ENCODE measurements around the gene UNC45A.
"Not testable (repeated sequence)": the region's sequence is repeated elsewhere in the genome, so short reads cannot be mapped to it uniquely, and the experiment has no call there.

The UNC45A gene

GRCh38 chr15:90905306-90906180, 29.5 kb upstream of the UNC45A start:
- no peak for DNase-seq (ENCODE audit: low read depth)
- no peak overlapping the region for H3K4me3 ChIP-seq (ENCODE audit: low read length)

GRCh38 chr15:90906181-90906849, 28.8 kb upstream of the UNC45A start:
- no peak overlapping the region for H3K4me3 ChIP-seq (ENCODE audit: low read length)
- DNase-seq (ENCODE audit: low read depth), result no peak
- TF ChIP-seq CTCF (conservative IDR thresholded peaks at IDR 0.05; ENCODE audit: low read length), result no peak

More at GRCh38 chr15:90905306-90906180, 29.5 kb upstream of the UNC45A start:
- TF ChIP-seq CTCF (conservative IDR thresholded peaks at IDR 0.05; ENCODE audit: low read length), result no peak

GRCh38 chr15:90907051-90907660, 27.9 kb upstream of the UNC45A start:
- no peak overlapping the region for H3K4me3 ChIP-seq (ENCODE audit: low read length)
- no peak for DNase-seq (ENCODE audit: low read depth)
- TF ChIP-seq CTCF (conservative IDR thresholded peaks at IDR 0.05; ENCODE audit: low read length), result no peak

- DNase-seq (ENCODE audit: low read depth), result no peak
- no peak for TF ChIP-seq CTCF (conservative IDR thresholded peaks at IDR 0.05; ENCODE audit: low read length)
- H3K4me3 ChIP-seq (ENCODE audit: low read length), result no peak overlapping the region
These were observed 27.1 kb upstream of the UNC45A start for GRCh38 chr15:90907838-90908507.

- DNase-seq (ENCODE audit: low read depth); H3K4me3 ChIP-seq (ENCODE audit: low read length): not testable (repeated sequence)
These were observed 25.6 kb upstream of the UNC45A start for GRCh38 chr15:90909449-90909848.

GRCh38 chr15:90909976-90910375, 25.1 kb upstream of the UNC45A start:
- no peak overlapping the region for H3K4me3 ChIP-seq (ENCODE audit: low read length)
- no peak for TF ChIP-seq CTCF (conservative IDR thresholded peaks at IDR 0.05; ENCODE audit: low read length)
- DNase-seq (ENCODE audit: low read depth), result no peak
